Measurements from ENCODE around the gene SEC14L6. TPM values are rescaled to one million over a fixed set of nuclear protein-coding genes. Genes with fewer than 3 reads are reported as not detected.
A peak's percentile ranks its signal among the peaks of the same experiment; 100 is the strongest.
"Not testable (repeated sequence)": the region's sequence is repeated elsewhere in the genome, so short reads cannot be mapped to it uniquely, and the experiment has no call there.

The SEC14L6 gene
- total RNA-seq, 1 donor from 2014 or later = 11.6 TPM

- no peak for DNase-seq (ENCODE audit: low read depth)
- TF ChIP-seq CTCF (conservative IDR thresholded peaks at IDR 0.05; ENCODE audit: low read depth, low read length) = no peak
- H3K4me3 ChIP-seq (ENCODE audit: low read depth, low read length) = peak within 1 kb of the TSS; percentile 56
Measured at GRCh38 chr22:30574095-30574981, 27.8 kb upstream of the SEC14L6 start, which contains the start of gene GAL3ST1. GAL3ST1 (minus strand) TSS chr22:30574665; CDS start chr22:30557392, 17,273 bp downstream.

- TF ChIP-seq CTCF (conservative IDR thresholded peaks at IDR 0.05; ENCODE audit: low read depth, low read length) = no peak
- no peak for DNase-seq (ENCODE audit: low read depth)
- H3K4me3 ChIP-seq (ENCODE audit: low read depth, low read length) = peak overlapping the region; percentile 56
Measured at GRCh38 chr22:30573594-30574094, 27.1 kb upstream of the SEC14L6 start.

- TF ChIP-seq CTCF (conservative IDR thresholded peaks at IDR 0.05; ENCODE audit: low read depth, low read length) = no peak
- DNase-seq (ENCODE audit: low read depth) = no peak
- H3K4me3 ChIP-seq (ENCODE audit: low read depth, low read length) = peak overlapping the region; percentile 56
Measured at GRCh38 chr22:30572840-30573593, 26.5 kb upstream of the SEC14L6 start.

- H3K4me3 ChIP-seq (ENCODE audit: low read depth, low read length) = peak overlapping the region; percentile 31
- no peak for TF ChIP-seq CTCF (conservative IDR thresholded peaks at IDR 0.05; ENCODE audit: low read depth, low read length)
- no peak for DNase-seq (ENCODE audit: low read depth)
Measured at GRCh38 chr22:30572210-30572609, 25.7 kb upstream of the SEC14L6 start.

GRCh38 chr22:30569674-30570202 is 23.2 kb upstream of the SEC14L6 start:
- DNase-seq (ENCODE audit: low read depth) = no peak
- TF ChIP-seq CTCF (conservative IDR thresholded peaks at IDR 0.05; ENCODE audit: low read depth, low read length) = no peak
- H3K4me3 ChIP-seq (ENCODE audit: low read depth, low read length) = no peak overlapping the region

GRCh38 chr22:30568137-30568805 is 21.7 kb upstream of the SEC14L6 start:
- no peak overlapping the region for H3K4me3 ChIP-seq (ENCODE audit: low read depth, low read length)
- TF ChIP-seq CTCF (conservative IDR thresholded peaks at IDR 0.05; ENCODE audit: low read depth, low read length) = no peak
- no peak for DNase-seq (ENCODE audit: low read depth)

- H3K4me3 ChIP-seq (ENCODE audit: low read depth, low read length); DNase-seq (ENCODE audit: low read depth): not testable (repeated sequence)
Measured at GRCh38 chr22:30567277-30567676, 20.7 kb upstream of the SEC14L6 start.
